RWPE1 (cell line): ENCODE data around the gene NEURL1B.
A peak's percentile ranks its signal among the peaks of the same experiment; 100 is the strongest.

Experiments used
- CTCF ChIA-PET: fragments of 350-600 bp; sonication (Branson Sonifier 250); formaldehyde crosslinking; extraction: SDS; loops from one replicate; lab custom pipeline; 2021; lab: Yijun Ruan, JAX
- POLR2A ChIA-PET: fragments of 400-600 bp; formaldehyde crosslinking; extraction: SDS; loops from one replicate; lab custom pipeline; 2020; ENCODE audit warnings: antibody characterized with exemption; ENCODE audit not compliant: low non-redundant PET; lab: Yijun Ruan, JAX
- DNase-seq: peaks from one replicate; pipeline ENCODE4 v3.0.0; 2012; ENCODE audit warnings: low spot score
- H3K27ac ChIP-seq: fragments of 450-650 bp; 2 replicates; pipeline ENCODE4 v1.5.1; 2017
- CTCF ChIP-seq: fragments of 450-650 bp; conservative IDR thresholded peaks from 2 replicates; pipeline ENCODE4 v1.5.1; 2017; ENCODE audit warnings: low read depth, mild to moderate bottlenecking

The NEURL1B gene

DNA sequence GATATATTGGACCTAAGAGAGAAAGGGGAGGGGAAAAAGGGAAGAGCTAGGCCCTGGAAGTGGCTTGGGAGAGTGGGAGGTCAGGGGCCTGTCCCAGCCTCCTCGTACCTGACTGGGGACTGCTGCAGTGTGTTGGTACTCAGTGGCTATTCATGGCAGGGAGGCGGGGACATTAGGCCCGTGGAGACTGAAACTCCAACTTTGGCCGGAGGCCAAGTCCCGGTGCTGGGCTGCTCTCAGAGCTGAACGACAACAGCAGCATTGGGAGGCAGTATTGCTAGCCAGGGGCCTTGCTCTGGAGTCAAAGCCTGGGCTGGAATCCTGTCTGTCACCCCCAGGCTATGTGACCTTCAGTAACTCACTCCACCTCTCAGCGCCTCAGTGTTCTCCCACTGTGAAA is 37.8 kb downstream of the NEURL1B start:
- CTCF ChIA-PET: interaction anchor here (0.6 kb wide), 1 partner anchor 18 kb away, joined by 4 read pairs; no protein-coding TSS in a partner anchor
- H3K27ac ChIP-seq: peak overlapping the region; percentile 0; the same call in 1 of the 2 replicates
- DNase-seq: no peak
- no peak for TF ChIP-seq CTCF
- POLR2A ChIA-PET: no interaction called here

- DNase-seq: no peak
- CTCF ChIA-PET: interaction anchor here (0.7 kb wide), 2 partner anchors 216 to 564 kb away, joined by 3 read pairs; no protein-coding TSS in a partner anchor
- H3K27ac ChIP-seq: peak overlapping the region; percentile 0; the same call in 1 of the 2 replicates
- POLR2A ChIA-PET: no interaction called here
- TF ChIP-seq CTCF: no peak
Measured at GRCh38 chr5:172679628-172680212, 38.7 kb downstream of the NEURL1B start.

DNA sequence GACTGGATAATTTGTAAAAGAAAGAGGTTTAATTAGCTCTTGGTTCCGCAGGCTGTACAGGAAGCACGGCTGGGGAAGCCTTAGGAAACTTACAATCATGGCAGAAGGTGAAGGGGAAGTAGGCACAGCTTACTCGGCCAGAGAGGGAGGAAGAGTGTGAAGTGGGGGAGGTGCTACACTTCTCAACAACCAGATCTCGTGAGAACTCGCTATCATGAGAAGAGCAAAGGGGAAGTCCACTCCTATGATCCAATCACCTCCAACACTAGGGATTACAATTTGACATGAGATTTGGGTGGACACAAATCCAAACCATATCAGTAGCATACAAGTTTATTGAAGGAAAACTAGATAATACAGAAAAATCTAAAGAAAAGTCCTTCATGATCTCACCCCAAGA is 39.9 kb downstream of the NEURL1B start:
- DNase-seq: no peak
- H3K27ac ChIP-seq: no peak overlapping the region
- CTCF ChIA-PET: no interaction called here
- no peak for TF ChIP-seq CTCF
- POLR2A ChIA-PET: no interaction called here

DNA sequence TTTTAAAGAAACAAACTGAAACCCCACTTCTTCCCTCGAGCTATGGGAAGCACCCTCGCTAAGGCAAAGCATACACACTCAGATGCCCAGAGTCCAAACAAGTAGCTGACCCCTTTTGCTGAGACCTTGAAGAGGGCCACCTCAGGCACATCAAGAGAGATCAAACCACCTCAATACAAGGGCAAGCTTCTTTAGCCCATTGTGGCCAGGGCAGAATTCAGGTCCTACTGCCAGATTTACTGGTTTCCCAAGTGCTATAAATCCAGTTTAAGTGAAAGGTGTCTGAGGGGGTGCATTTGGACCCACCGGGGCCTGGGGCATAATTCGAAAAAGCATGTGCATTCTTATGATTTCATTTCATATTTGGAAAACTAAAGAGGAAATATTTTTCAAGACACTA is 40.4 kb downstream of the NEURL1B start:
- CTCF ChIA-PET: no interaction called here
- TF ChIP-seq CTCF: no peak
- POLR2A ChIA-PET: no interaction called here
- no peak overlapping the region for H3K27ac ChIP-seq
- DNase-seq: no peak

DNA sequence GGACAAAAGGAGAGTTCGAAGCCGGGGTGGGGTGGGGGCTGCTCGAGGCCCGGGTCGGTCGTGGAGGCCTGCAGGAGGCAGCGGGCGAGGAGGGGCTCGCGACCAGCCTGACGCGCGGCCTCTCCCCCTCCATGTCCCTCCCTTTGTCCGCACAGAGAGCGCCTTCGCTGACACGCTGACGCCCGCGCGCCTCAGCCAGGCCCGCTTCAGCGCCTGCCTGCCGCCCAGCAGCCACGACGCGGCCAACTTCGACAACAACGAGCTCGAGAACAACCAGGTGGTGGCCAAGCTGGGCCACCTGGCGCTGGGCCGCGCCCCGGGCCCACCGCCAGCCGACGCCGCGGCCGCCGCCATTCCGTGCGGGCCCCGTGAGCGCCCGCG is 42.2 kb downstream of the NEURL1B start:
- CTCF ChIA-PET: interaction anchor here (1.2 kb wide), 1 partner anchor 15 kb away, joined by 3 read pairs; no protein-coding TSS in a partner anchor
- TF ChIP-seq CTCF: no peak
- no peak for DNase-seq
- no peak overlapping the region for H3K27ac ChIP-seq
- POLR2A ChIA-PET: no interaction called here

- ChIA-PET POLR2A (no interaction called here), CTCF (interaction anchor here (1.2 to 1.5 kb wide), 2 partner anchors 14 to 204 kb away, joined by 3 to 6 read pairs; no protein-coding TSS in a partner anchor)
- DNase-seq: no peak
- H3K27ac ChIP-seq: no peak overlapping the region
- TF ChIP-seq CTCF: no peak
Measured at GRCh38 chr5:172683645-172684471, 42.8 kb downstream of the NEURL1B start.
